PFSK-1 (cell line): Measurements from ENCODE around the gene SLC39A3.

Experiments used
- POLR2AphosphoS5 ChIP-seq: IDR thresholded peaks from 2 replicates; pipeline ENCODE4 v1.6.1; 2012; ENCODE audit warnings: low read depth, mild to moderate bottlenecking, control low read depth, low read length, moderate library complexity
- TAF1 ChIP-seq: IDR thresholded peaks from 2 replicates; pipeline ENCODE4 v1.6.1; 2012; ENCODE audit warnings: low read length, control low read depth, borderline replicate concordance; ENCODE audit not compliant: insufficient read depth

DNA sequence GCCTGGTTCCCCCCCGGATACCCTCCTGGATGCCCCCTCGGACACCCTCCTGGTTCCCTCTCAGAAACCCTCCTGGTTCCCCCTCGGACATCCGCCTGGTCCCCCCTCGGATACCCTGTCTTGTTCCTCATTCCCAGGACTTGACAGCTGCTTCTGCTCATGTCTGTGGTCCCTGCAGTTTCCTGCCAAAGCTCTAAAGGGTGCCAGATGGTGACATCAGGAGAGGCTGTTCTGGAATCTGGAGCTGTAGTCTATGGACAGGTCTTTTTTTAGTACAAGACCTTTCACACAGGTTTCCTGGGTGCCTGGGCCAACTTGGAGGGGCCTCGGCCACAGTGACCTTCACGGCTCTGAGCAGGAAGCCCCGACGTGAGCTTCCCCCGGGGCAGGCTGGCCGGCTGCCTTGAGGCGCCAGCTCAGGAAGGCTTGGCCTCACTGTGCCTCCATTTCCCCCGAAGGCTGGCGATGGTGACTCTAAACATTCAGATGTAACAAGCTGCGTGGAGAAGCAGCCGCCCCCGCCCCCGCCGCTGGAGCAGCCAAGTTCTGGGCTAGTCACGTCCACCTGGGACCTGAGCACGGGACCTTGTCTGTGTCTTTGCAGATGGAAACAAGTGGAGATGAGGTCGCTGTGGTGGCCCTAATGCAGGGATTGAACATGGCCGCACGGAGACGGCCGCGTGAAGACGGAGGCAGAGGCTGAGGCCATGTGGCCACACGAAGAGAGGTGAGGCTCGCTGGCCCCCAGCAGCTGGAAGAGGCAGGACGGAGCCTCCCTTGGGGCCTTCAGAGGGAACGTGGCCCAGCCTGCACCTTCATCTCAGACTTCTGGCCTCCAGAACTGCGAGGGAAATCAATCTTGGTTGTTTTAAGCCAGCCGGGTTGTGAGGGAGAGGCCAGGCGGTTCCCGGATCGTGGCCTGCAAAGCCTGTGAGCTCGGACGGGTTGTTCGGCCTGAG lies 30.5 kb upstream of the SLC39A3 start:
- TF ChIP-seq POLR2AphosphoS5 (no peak), TAF1 (no peak)
